Kidney (tissue), 14 donors: ENCODE measurements around the gene LTO1. TPM values are rescaled to one million over a fixed set of nuclear protein-coding genes. Genes with fewer than 3 reads are reported as not detected.

ENCODE experiments used
- DNase-seq, 5 donors: peaks; one replicate each; pipeline ENCODE4 v3.0.0-alpha.2; 2013 to 2020
- FAIRE-seq: peaks from 2 replicates; lab custom pipeline; 2012; peaks lifted over from hg19 to GRCh38; lab: Jason Lieb, UNC
- H3K27ac ChIP-seq, 2 donors: one replicate each; pipeline ENCODE4 v1.7.0; 2013; ENCODE audit warnings: low read depth in 2 of 2, low read length in 2 of 2, inconsistent platforms in 1 of 2
- H3K27me3 ChIP-seq: one replicate; pipeline ENCODE4 v1.7.1; 2013; ENCODE audit warnings: low read length, inconsistent platforms; ENCODE audit not compliant: control insufficient read depth, insufficient read depth
- H3K36me3 ChIP-seq, 3 donors: one replicate each; pipeline versions ENCODE4 v1.7.0 to v1.7.1; 2013; ENCODE audit warnings: low read length in 3 of 3, control low read depth in 1 of 3, inconsistent platforms in 1 of 3; ENCODE audit not compliant: insufficient read depth in 3 of 3, control insufficient read depth in 2 of 3
- H3K4me1 ChIP-seq, 3 donors: one replicate each; pipeline versions ENCODE4 v1.7.0 to v1.7.1; 2013; ENCODE audit warnings: low read length in 3 of 3, inconsistent platforms in 1 of 3, low read depth in 1 of 3; ENCODE audit not compliant: control insufficient read depth in 2 of 3, insufficient read depth in 2 of 3
- H3K4me3 ChIP-seq, 3 donors: one replicate each; pipeline versions ENCODE4 v1.7.0 to v1.8.1; 2013; ENCODE audit warnings: low read length in 3 of 3, control low read depth in 1 of 3, inconsistent platforms in 1 of 3
- H3K9ac ChIP-seq, 3 donors: one replicate each; pipeline versions ENCODE4 v1.7.0 to v1.7.1; 2013; ENCODE audit warnings: low read length in 3 of 3, control low read depth in 1 of 3, inconsistent platforms in 1 of 3
- H3K9me3 ChIP-seq, 3 donors: one replicate each; pipeline versions ENCODE4 v1.7.0 to v1.7.1; 2013; ENCODE audit warnings: low read length in 3 of 3, control low read depth in 1 of 3, inconsistent platforms in 1 of 3; ENCODE audit not compliant: control insufficient read depth in 2 of 3, insufficient read depth in 1 of 3
- CTCF ChIP-seq: IDR thresholded peaks from 3 replicates; pipeline ENCODE4 v1.5.1; 2012; ENCODE audit warnings: mild to moderate bottlenecking, moderate library complexity, borderline replicate concordance; ENCODE audit not compliant: insufficient read depth; ENCODE audit errors: extremely low read depth
- intact Hi-C: fragments of 100-400 bp; cut with DNase I; formaldehyde crosslinking; loops from one replicate; pipeline ENCODE4 v1.11.1; 2022
- polyA plus RNA-seq: library from polyadenylated mRNA; stranded (reverse); fragments of 350-450 nt; fragmentation: Illumina TruSeq; extraction: RNeasy Lipid Tissue Mini Kit (QIAGEN cat#74804); gene quantifications from one replicate; pipeline ENCODE4 v1.2.3, GENCODE V29; 2014; ENCODE audit warnings: low read depth, low replicate concordance; ENCODE audit not compliant: insufficient read depth
- total RNA-seq: library from RNA; stranded (reverse); fragmentation: NEBNext Ultra II Directional; extraction: Animal tissue kit (Norgen Biotek cat#: 25700); gene quantifications from one replicate; pipeline ENCODE4 v1.2.1, GENCODE V29; 2021
- donor health status: control.
- donor health status: control.
- donor health status: control.
- donor health status: control.
- donor health status: control.
- donor health status: DM: yes; HTN: yes; CAD: no.
- donor health status: Normal renal cell carcinoma (clear cell type).

LTO1 gene
- total and polyA plus RNA-seq, 2 donors from 2014 or later: 14.6 to 21.9 TPM

- H3K4me1 ChIP-seq: peaks cover 0 to 27% (median 8%) of the 10 kb centered on the region in 3 donors
- no peak overlapping the region for H3K27ac ChIP-seq
- no peak for TF ChIP-seq CTCF
- intact Hi-C loops: loop anchor here (5.0 kb wide), 1 partner anchor 353 kb away; no protein-coding TSS in a partner anchor
- peak overlapping the region in 2 of 3 donors; percentile 26 to 66 for H3K4me3 ChIP-seq
- DNase-seq (no peak), FAIRE-seq (no peak)
- peaks cover 0 to 3% (median 0%) of the 10 kb centered on the region in 3 donors for H3K36me3 ChIP-seq
- no peaks in the 10 kb centered on the region for H3K9me3 ChIP-seq
- peak overlapping the region in 2 of 3 donors; percentile 22 to 34 for H3K9ac ChIP-seq
- H3K27me3 ChIP-seq: no peaks in the 10 kb centered on the region
Measured at GRCh38 chr11:69639831-69640230, 35.3 kb downstream of the LTO1 start.

GRCh38 chr11:69638941-69639681 is 36.0 kb downstream of the LTO1 start:
- Histone ChIP-seq H3K4me3 (peak overlapping the region in 2 of 3 donors; percentile 26 to 58), H3K4me1 (peaks cover 0 to 22% (median 4%) of the 10 kb centered on the region in 3 donors), H3K27ac (peak overlapping the region in 1 of 2 donors; percentile 57), H3K36me3 (no peaks in the 10 kb centered on the region), H3K9ac (no peak overlapping the region), H3K27me3 (no peaks in the 10 kb centered on the region), H3K9me3 (no peaks in the 10 kb centered on the region)
- no peak for TF ChIP-seq CTCF
- DNase-seq (peak; percentile 95 to 98 (median 97)), FAIRE-seq (no peak)
- intact Hi-C loops: no loop called here

- peak overlapping the region in 1 of 3 donors; percentile 58 for H3K9ac ChIP-seq
- H3K4me1 ChIP-seq: peaks cover 0 to 18% (median 4%) of the 10 kb centered on the region in 3 donors
- DNase-seq: peak; percentile 79 to 91 (median 84)
- intact Hi-C loops: no loop called here
- peak overlapping the region; percentile 26 to 58 (median 32) for H3K4me3 ChIP-seq
- no peaks in the 10 kb centered on the region for H3K27me3 ChIP-seq
- peak; percentile 1 for TF ChIP-seq CTCF
- no peak for FAIRE-seq
- no peaks in the 10 kb centered on the region for H3K36me3 ChIP-seq
- peak overlapping the region; percentile 55 to 75 for H3K27ac ChIP-seq
- H3K9me3 ChIP-seq: no peaks in the 10 kb centered on the region
Measured at GRCh38 chr11:69637941-69638871, 36.9 kb downstream of the LTO1 start.
